ENCODE measurements around the gene CATSPERE.
"Not testable (repeated sequence)": the region's sequence is repeated elsewhere in the genome, so short reads cannot be mapped to it uniquely, and the experiment has no call there.

Gene CATSPERE

GRCh38 chr1:244636488-244637259 is 175.6 kb downstream of the CATSPERE start:
- no peak for DNase-seq

GRCh38 chr1:244639561-244639960 is 178.5 kb downstream of the CATSPERE start:
- no peak for DNase-seq

GRCh38 chr1:244640917-244641316 is 179.8 kb downstream of the CATSPERE start:
- no peak for DNase-seq

GRCh38 chr1:244642526-244642925 is 181.5 kb downstream of the CATSPERE start:
- DNase-seq = no peak

- DNase-seq = no peak
These were observed 181.9 kb downstream of the CATSPERE start for GRCh38 chr1:244642988-244643387.

GRCh38 chr1:244645414-244645813 is 184.3 kb downstream of the CATSPERE start:
- DNase-seq = no peak

GRCh38 chr1:244645890-244646289 is 184.8 kb downstream of the CATSPERE start:
- DNase-seq = no peak

GRCh38 chr1:244647819-244648218 is 186.7 kb downstream of the CATSPERE start:
- no peak for DNase-seq

GRCh38 chr1:244651956-244652622 is 191.0 kb downstream of the CATSPERE start:
- no peak for DNase-seq

GRCh38 chr1:244652623-244653438 is 191.8 kb downstream of the CATSPERE start, which contains the start of gene DESI2:
Gene DESI2 (plus strand): TSS chr1:244653126. CDS start chr1:244653314, 188 bp downstream.
- DNase-seq = peak; percentile 98

GRCh38 chr1:244653439-244654107 is 192.5 kb downstream of the CATSPERE start:
- no peak for DNase-seq

- DNase-seq = no peak
These were observed 193.3 kb downstream of the CATSPERE start for GRCh38 chr1:244654108-244655038.

- DNase-seq = no peak
These were observed 194.1 kb downstream of the CATSPERE start for GRCh38 chr1:244655186-244655585.

GRCh38 chr1:244657421-244657820 is 196.3 kb downstream of the CATSPERE start:
- DNase-seq = no peak

- DNase-seq = no peak
These were observed 198.6 kb downstream of the CATSPERE start for GRCh38 chr1:244659694-244660093.

GRCh38 chr1:244660595-244660994 is 199.5 kb downstream of the CATSPERE start:
- no peak for DNase-seq

GRCh38 chr1:244661569-244662312 is 200.7 kb downstream of the CATSPERE start:
- DNase-seq = not testable (repeated sequence)

GRCh38 chr1:244662599-244662998 is 201.5 kb downstream of the CATSPERE start:
- DNase-seq = no peak

- no peak for DNase-seq
These were observed 203.3 kb downstream of the CATSPERE start for GRCh38 chr1:244664353-244664752.

- no peak for DNase-seq
These were observed 204.7 kb downstream of the CATSPERE start for GRCh38 chr1:244665771-244666217.

All from activated CD4-positive, alpha-beta T cell treated with anti-CD3 and anti-CD28 coated beads for 48 hours (primary cell).